HG03342 (cell line): ENCODE data around the gene HHAT.

Experiments used
- ATAC-seq: cut with Tn5 transposase; IDR thresholded peaks from one replicate; pipeline ENCODE4 v1.9.1; 2021; ENCODE audit warnings: mild to moderate bottlenecking, moderate library complexity; ENCODE audit not compliant: unreplicated experiment

Gene HHAT

GRCh38 chr1:210437111-210437510, 108.4 kb downstream of the HHAT start:
- no peak for ATAC-seq

- no peak for ATAC-seq
Measured at GRCh38 chr1:210437781-210438180, 109.1 kb downstream of the HHAT start.

GRCh38 chr1:210438928-210439841, 110.5 kb downstream of the HHAT start:
- ATAC-seq = no peak

GRCh38 chr1:210440081-210440480, 111.4 kb downstream of the HHAT start:
- no peak for ATAC-seq

- ATAC-seq = no peak
Measured at GRCh38 chr1:210441028-210441427, 112.3 kb downstream of the HHAT start.

GRCh38 chr1:210445485-210445884, 116.8 kb downstream of the HHAT start:
- no peak for ATAC-seq

- no peak for ATAC-seq
Measured at GRCh38 chr1:210445931-210446330, 117.2 kb downstream of the HHAT start.

- no peak for ATAC-seq
Measured at GRCh38 chr1:210446479-210446878, 117.8 kb downstream of the HHAT start.

- ATAC-seq = no peak
Measured at GRCh38 chr1:210447456-210448057, 118.9 kb downstream of the HHAT start.

GRCh38 chr1:210448297-210448892, 119.7 kb downstream of the HHAT start:
- no peak for ATAC-seq

GRCh38 chr1:210455840-210456603, 127.3 kb downstream of the HHAT start:
- ATAC-seq = no peak

GRCh38 chr1:210456731-210457255, 128.1 kb downstream of the HHAT start:
- no peak for ATAC-seq

GRCh38 chr1:210457568-210457967, 128.9 kb downstream of the HHAT start:
- ATAC-seq = no peak

- no peak for ATAC-seq
Measured at GRCh38 chr1:210464519-210465039, 135.9 kb downstream of the HHAT start.

GRCh38 chr1:210465150-210465549, 136.4 kb downstream of the HHAT start:
- ATAC-seq = no peak

- no peak for ATAC-seq
Measured at GRCh38 chr1:210467440-210468043, 138.8 kb downstream of the HHAT start.

GRCh38 chr1:210469441-210469840, 140.7 kb downstream of the HHAT start:
- ATAC-seq = no peak

- ATAC-seq = no peak
Measured at GRCh38 chr1:210475321-210475720, 146.6 kb downstream of the HHAT start.

- no peak for ATAC-seq
Measured at GRCh38 chr1:210475806-210476205, 147.1 kb downstream of the HHAT start.

GRCh38 chr1:210476730-210477129, 148.0 kb downstream of the HHAT start:
- no peak for ATAC-seq
